Activated naive CD8-positive, alpha-beta T cell treated with anti-CD3 and anti-CD28 coated beads for 36 hours (primary cell): ENCODE data around the gene COQ10B. TPM values are rescaled to one million over a fixed set of nuclear protein-coding genes. Genes with fewer than 3 reads are reported as not detected.
"Not testable (repeated sequence)": the region's sequence is repeated elsewhere in the genome, so short reads cannot be mapped to it uniquely, and the experiment has no call there.

Source experiments
- DNase-seq: peaks from one replicate; pipeline ENCODE4 v3.0.0; 2021
- H3K27ac Mint-ChIP-seq: one replicate; pipeline ENCODE4 v1.8.0; 2022; ENCODE audit warnings: mild to moderate bottlenecking, moderate library complexity, mixed read lengths
- H3K27me3 Mint-ChIP-seq: one replicate; pipeline ENCODE4 v1.8.0; 2022; ENCODE audit warnings: mild to moderate bottlenecking, mixed read lengths
- H3K36me3 Mint-ChIP-seq: one replicate; pipeline ENCODE4 v1.8.0; 2021; ENCODE audit warnings: mild to moderate bottlenecking, mixed read lengths
- H3K4me1 Mint-ChIP-seq: one replicate; pipeline ENCODE4 v1.8.0; 2021; ENCODE audit warnings: mixed read lengths
- H3K4me3 Mint-ChIP-seq: one replicate; pipeline ENCODE4 v1.8.0; 2022; ENCODE audit warnings: mild to moderate bottlenecking, moderate library complexity, mixed read lengths
- H3K9me3 Mint-ChIP-seq: one replicate; pipeline ENCODE4 v1.8.0; 2022; ENCODE audit warnings: mixed read lengths
- total RNA-seq, 2 experiments: library from RNA; stranded (reverse); gene quantifications; one replicate each; pipeline ENCODE4 v1.2.3, GENCODE V29; 2021

Gene COQ10B
- total RNA-seq, 2 experiments from 2014 or later, result 18.9 to 19.5 TPM

- H3K36me3 Mint-ChIP-seq, result peaks cover 57% of the 10 kb centered on the region
- peaks cover 1% of the 10 kb centered on the region for H3K4me1 Mint-ChIP-seq
- H3K4me3 Mint-ChIP-seq, result no peak overlapping the region
- H3K9me3 Mint-ChIP-seq, result peaks cover 13% of the 10 kb centered on the region
- no peak for DNase-seq
- no peak overlapping the region for H3K27ac Mint-ChIP-seq
- H3K27me3 Mint-ChIP-seq, result no peaks in the 10 kb centered on the region
These were observed 27.0 kb downstream of the COQ10B start for GRCh38 chr2:197480165-197481036.

- Mint-ChIP-seq H3K27ac (peak overlapping the region; percentile 25), H3K36me3 (peaks cover 80% of the 10 kb centered on the region), H3K9me3 (peaks cover 19% of the 10 kb centered on the region)
- H3K4me1 Mint-ChIP-seq, DNase-seq, H3K27me3 Mint-ChIP-seq, H3K4me3 Mint-ChIP-seq: not testable (repeated sequence)
These were observed 30.9 kb downstream of the COQ10B start for GRCh38 chr2:197484248-197484647.

- no peak overlapping the region for H3K4me3 Mint-ChIP-seq
- H3K27ac Mint-ChIP-seq, result peak overlapping the region; percentile 66
- peaks cover 18% of the 10 kb centered on the region for H3K4me1 Mint-ChIP-seq
- peaks cover 83% of the 10 kb centered on the region for H3K36me3 Mint-ChIP-seq
- H3K27me3 Mint-ChIP-seq, result no peaks in the 10 kb centered on the region
- DNase-seq, result no peak
- peaks cover 19% of the 10 kb centered on the region for H3K9me3 Mint-ChIP-seq
These were observed 32.8 kb downstream of the COQ10B start for GRCh38 chr2:197486175-197486574.

DNA sequence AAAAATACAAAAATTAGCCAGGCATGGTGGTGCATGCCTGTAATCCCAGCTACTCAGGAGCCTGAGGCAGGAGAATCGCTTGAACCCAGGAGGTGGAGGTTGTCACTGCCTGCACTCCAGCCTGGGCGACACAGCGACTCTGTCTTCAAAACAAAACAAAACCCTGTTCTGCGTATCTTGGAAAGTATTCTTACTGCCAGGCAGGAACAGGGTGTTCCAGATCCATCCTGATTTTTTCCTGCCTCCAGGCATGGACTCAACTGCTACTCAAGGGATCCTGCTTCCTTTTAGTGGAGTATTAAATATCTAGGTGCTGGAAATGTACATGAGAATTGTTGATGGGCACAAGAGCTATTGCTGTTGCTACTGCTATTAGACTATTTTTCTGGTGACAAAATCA, 34.0 kb downstream of the COQ10B start:
- peaks cover 21% of the 10 kb centered on the region for H3K4me1 Mint-ChIP-seq
- no peak overlapping the region for H3K27ac Mint-ChIP-seq
- H3K9me3 Mint-ChIP-seq, result peaks cover 16% of the 10 kb centered on the region
- peaks cover 87% of the 10 kb centered on the region for H3K36me3 Mint-ChIP-seq
- DNase-seq, result no peak
- H3K27me3 Mint-ChIP-seq, result no peaks in the 10 kb centered on the region
- H3K4me3 Mint-ChIP-seq, result no peak overlapping the region

- Mint-ChIP-seq H3K4me1 (peaks cover 44% of the 10 kb centered on the region), H3K27me3 (no peaks in the 10 kb centered on the region), H3K4me3 (peak overlapping the region; percentile 96), H3K9me3 (no peaks in the 10 kb centered on the region), H3K36me3 (peaks cover 75% of the 10 kb centered on the region), H3K27ac (peak overlapping the region; percentile 99)
- DNase-seq, result no peak
These were observed 42.2 kb downstream of the COQ10B start for GRCh38 chr2:197495433-197496134.

DNA sequence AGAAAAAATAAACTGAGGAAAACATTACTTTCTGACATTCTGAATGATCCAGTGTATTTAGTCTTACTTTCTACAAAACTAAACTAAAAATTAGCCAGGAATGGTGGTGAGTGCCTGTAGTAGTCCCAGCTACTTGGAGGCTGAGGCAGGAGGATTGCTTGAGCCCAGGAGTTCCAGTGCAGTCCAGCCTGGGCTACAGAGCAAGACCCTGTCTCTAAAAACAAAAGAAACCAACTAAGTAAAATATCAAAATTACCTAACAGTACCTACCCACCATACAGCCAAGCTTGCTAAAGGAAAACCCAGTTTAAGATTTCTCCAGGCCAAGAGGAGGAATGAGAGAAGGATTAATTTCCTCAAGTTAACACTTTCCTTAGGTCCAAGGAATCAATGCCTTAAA, 43.3 kb downstream of the COQ10B start:
- peak overlapping the region; percentile 99 for H3K27ac Mint-ChIP-seq
- H3K9me3 Mint-ChIP-seq, result no peaks in the 10 kb centered on the region
- peaks cover 39% of the 10 kb centered on the region for H3K4me1 Mint-ChIP-seq
- H3K27me3 Mint-ChIP-seq, result no peaks in the 10 kb centered on the region
- no peak for DNase-seq
- H3K4me3 Mint-ChIP-seq, result peak overlapping the region; percentile 96
- H3K36me3 Mint-ChIP-seq, result peaks cover 77% of the 10 kb centered on the region

DNA sequence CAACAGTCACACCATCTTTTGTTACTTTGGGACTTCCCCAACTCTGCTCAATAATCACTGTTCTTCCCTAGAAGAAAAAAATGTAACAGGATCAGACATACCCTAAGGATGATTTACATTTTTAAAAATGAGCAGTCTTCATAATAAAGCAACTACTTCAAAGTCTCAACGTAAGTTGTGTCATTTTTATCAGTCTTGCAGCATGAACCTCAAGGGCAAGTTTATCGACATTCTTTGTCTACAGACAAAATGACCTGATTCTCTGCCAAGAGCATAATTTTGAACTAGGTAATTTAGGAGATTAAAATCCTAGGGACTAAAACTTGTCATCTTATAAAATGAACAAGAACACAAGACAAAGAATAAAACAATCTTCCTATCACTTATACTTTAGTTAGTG, 44.0 kb downstream of the COQ10B start:
- DNase-seq, result no peak
- Mint-ChIP-seq H3K27ac (peak overlapping the region; percentile 99), H3K4me3 (peak overlapping the region; percentile 96), H3K9me3 (no peaks in the 10 kb centered on the region), H3K36me3 (peaks cover 80% of the 10 kb centered on the region), H3K4me1 (peaks cover 42% of the 10 kb centered on the region), H3K27me3 (no peaks in the 10 kb centered on the region)

DNA sequence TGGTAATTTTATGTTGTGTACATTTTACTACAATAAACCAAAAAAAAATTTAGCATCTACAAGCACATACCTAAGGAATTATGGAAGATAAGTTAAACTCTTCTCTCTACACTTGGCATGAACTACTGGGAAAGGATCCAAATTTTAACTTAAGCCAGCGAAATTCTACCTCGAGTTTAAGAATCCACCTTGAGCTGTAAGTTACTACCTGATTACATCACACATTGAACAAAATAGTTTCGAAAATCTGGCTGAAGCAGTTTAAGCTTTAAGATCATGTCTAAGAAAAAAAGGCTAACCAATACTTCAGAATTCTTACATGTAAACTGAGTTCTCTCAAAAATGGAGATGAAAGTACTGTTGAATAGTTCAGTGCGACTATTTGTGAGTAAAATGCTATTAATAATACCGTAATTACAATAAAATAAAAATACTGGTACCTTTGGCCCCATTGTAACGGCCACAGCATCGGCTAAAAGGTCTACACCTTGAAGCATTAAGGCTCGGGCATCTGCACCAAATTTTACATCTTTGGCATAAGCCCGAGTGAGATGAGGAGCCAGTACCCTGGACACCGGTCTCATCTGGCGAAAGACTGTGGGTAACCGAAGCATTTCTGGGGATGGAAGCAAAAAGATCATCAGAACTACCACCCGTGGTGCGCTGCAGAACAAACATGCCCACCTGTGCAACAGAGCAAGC, 45.0 kb downstream of the COQ10B start:
- DNase-seq, result no peak
- Mint-ChIP-seq H3K27ac (peak overlapping the region; percentile 99), H3K36me3 (peaks cover 80% of the 10 kb centered on the region), H3K4me1 (peaks cover 45% of the 10 kb centered on the region), H3K4me3 (peak overlapping the region; percentile 96), H3K9me3 (no peaks in the 10 kb centered on the region), H3K27me3 (no peaks in the 10 kb centered on the region)

DNA sequence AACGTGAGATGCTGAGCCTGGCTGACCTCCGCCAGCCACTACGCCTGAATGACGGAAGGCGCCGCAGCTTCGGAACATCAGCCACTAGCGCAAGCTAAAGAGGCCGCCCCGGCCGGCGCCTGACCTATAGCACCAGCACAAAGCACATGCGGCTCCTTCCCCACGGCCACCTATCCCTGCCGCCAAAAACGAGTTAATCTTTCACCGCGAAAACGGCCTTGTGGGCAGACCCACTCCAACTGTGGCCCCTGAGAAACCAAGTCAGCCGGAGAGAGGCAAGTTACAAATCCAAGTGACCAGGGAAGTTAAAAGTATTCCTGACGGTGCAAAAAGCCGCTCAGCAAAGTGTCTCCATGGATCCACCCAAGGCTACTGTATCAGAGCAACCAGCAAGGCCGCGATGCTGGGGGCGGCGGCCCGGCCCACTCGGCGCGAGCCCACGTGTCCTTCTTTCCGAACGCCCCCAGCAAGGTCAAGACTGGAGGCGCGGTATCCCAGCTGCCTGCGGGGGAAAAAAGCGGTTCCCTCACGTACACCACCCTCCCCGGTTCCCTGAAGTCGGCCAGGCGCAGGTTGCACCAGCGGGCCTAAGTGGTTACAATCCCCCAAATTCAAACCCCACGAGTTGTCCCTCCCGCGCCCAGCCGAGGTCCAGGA, 45.7 kb downstream of the COQ10B start:
- H3K36me3 Mint-ChIP-seq, result peaks cover 83% of the 10 kb centered on the region
- H3K27me3 Mint-ChIP-seq, result no peaks in the 10 kb centered on the region
- H3K9me3 Mint-ChIP-seq, result no peaks in the 10 kb centered on the region
- H3K4me1 Mint-ChIP-seq, result peaks cover 50% of the 10 kb centered on the region
- DNase-seq, result peak; percentile 61
- H3K27ac Mint-ChIP-seq, result peak overlapping the region; percentile 99
- peak overlapping the region; percentile 96 for H3K4me3 Mint-ChIP-seq

DNA sequence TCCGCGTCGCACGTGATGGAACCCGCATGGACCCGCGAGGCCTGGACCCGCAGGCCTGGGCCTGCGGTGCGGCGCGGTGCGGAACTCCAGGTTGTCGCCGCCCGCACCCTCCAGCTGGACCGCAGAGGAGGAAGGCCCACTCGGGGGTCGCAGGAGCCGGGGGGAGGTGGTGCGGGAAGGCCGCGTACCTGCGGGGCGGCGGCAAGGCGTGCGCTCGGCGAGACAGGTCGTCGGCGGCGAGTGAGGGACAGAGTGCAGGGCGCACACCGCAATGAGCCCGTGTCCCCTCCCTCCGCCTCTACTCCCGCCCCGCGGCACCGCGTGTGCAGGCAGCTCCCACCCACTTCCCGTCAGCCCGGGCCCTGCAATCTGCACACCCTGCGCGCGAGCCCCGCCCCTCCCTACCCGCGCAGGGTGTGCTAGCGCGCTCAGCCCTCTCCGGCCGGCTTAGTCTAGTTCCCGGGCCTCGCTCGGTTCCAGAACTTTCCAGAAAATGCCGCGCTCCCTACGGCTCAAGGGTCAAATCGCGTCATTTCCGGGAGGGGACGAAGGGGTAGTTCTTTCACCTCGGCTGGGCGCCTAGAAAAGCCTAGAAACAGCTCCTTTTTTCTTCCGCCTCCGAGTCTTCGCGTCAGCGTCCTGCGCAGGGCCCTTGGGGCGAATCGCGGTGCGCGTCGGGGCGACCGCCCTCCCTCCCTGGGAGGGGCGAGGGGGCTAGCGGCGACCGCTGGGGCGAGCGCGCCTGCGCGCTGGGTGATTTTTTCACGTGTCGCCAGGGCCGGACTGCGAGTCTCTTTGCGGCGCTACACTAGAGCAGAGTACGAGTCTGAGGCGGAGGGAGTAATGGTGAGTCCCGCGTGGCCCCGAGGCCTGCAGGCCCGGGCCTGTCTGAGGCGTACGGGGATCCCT, 46.5 kb downstream of the COQ10B start, which contains the start of the genes HSPD1 and HSPE1:
HSPD1 (minus strand) TSS at position 247 of the 909 bp plus-strand sequence. CDS start 992 bp downstream, outside the sequence.
HSPE1 (plus strand) TSS at position 786 of the 909 bp plus-strand sequence; CDS start at position 844, 58 bp downstream.
- H3K4me1 Mint-ChIP-seq, result peaks cover 50% of the 10 kb centered on the region
- peak within 1 kb of the TSS; percentile 99 for H3K27ac Mint-ChIP-seq
- H3K36me3 Mint-ChIP-seq, result peaks cover 81% of the 10 kb centered on the region
- H3K9me3 Mint-ChIP-seq, result no peaks in the 10 kb centered on the region
- peak; percentile 99 for DNase-seq
- H3K4me3 Mint-ChIP-seq, result peak within 1 kb of the TSS; percentile 96
- H3K27me3 Mint-ChIP-seq, result no peaks in the 10 kb centered on the region

DNA sequence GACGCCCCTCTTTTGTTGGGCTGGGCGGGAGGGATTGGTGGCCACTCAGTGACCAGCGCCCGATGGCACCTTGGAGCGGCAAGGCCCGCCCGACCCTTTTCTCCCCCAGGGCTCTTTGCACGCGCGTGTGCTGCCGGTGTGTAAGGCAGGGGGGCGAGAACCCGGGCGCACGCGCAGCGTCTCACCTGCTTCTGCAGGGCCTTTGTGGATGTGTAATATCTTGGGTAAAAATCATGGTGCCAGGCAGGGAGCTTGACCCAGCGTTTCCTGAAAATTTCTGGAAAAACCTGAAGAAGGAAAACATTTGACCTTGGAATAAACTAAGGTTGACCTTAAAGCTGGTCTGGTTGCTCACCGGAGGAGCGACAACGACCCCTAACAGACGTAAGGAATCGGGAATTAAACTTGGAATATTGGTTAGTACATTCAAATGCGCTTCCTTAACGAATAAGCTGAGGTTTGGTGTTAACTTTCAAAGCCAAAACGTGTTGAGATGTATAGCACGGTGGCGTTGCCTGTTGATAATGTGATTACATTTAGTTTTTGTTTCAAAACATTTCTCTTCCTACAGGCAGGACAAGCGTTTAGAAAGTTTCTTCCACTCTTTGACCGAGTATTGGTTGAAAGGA, 47.3 kb downstream of the COQ10B start:
- H3K9me3 Mint-ChIP-seq, result no peaks in the 10 kb centered on the region
- H3K4me1 Mint-ChIP-seq, result peaks cover 45% of the 10 kb centered on the region
- peak overlapping the region; percentile 93 for H3K27ac Mint-ChIP-seq
- peaks cover 77% of the 10 kb centered on the region for H3K36me3 Mint-ChIP-seq
- no peaks in the 10 kb centered on the region for H3K27me3 Mint-ChIP-seq
- peak overlapping the region; percentile 96 for H3K4me3 Mint-ChIP-seq
- no peak for DNase-seq

DNA sequence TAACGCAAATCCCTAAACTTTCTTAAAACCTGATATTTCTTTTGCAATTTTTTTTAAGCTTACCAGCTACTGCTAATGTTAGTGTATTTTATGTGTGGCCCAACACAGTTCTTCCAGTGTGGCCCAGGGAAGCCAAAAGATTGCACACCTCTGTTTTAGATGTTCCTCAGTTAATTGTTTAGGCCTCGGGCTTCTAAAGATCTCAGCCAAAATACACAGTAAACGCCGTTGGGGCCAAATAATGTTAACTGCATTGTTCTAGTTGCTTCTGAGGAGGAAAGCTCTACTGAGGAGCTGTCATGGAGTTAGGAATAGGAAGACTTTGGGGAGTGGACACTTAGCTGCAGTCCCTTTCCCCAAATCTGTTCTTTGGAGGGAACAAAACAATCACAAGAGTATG, 48.8 kb downstream of the COQ10B start:
- H3K4me1 Mint-ChIP-seq, result peaks cover 30% of the 10 kb centered on the region

DNA sequence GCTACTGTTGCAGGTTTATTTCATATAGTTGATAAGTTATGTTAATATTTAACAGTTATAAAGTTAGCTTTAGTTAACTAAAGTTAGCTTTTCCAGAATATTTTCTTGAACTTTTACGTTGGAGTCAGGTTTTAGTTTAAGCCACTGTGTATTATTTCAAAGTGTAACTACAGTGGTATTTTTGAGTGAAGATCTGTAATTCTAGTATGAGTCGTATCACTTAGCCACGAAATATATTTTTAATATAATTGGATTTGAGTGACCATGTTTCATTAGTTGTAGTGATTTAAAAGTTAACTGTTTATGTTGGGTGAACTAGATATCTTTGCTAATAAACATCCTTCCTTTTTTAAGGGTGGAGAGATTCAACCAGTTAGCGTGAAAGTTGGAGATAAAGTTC, 49.3 kb downstream of the COQ10B start:
- no peak for DNase-seq
- Mint-ChIP-seq H3K36me3 (peaks cover 60% of the 10 kb centered on the region), H3K27ac (peak overlapping the region; percentile 93), H3K9me3 (no peaks in the 10 kb centered on the region), H3K4me3 (peak overlapping the region; percentile 96), H3K27me3 (no peaks in the 10 kb centered on the region), H3K4me1 (peaks cover 25% of the 10 kb centered on the region)

More for the DNA sequence above, 48.8 kb downstream of the COQ10B start:
- H3K27me3 Mint-ChIP-seq, result no peaks in the 10 kb centered on the region
- no peak for DNase-seq
- H3K36me3 Mint-ChIP-seq, result peaks cover 65% of the 10 kb centered on the region
- H3K4me3 Mint-ChIP-seq, result peak overlapping the region; percentile 96
- no peaks in the 10 kb centered on the region for H3K9me3 Mint-ChIP-seq
- peak overlapping the region; percentile 93 for H3K27ac Mint-ChIP-seq
